Upper lobe of left lung (tissue), 6 donors: ENCODE measurements around the gene ADGRG2. TPM values are rescaled to one million over a fixed set of nuclear protein-coding genes. Genes with fewer than 3 reads are reported as not detected.

Experiments used
- ATAC-seq, 2 donors: fragments of 200-7000 bp; cut with Tn5 transposase; one replicate each; pipeline ENCODE4 v1.9.1; 2022; ENCODE audit warnings: mild to moderate bottlenecking in 2 of 2, moderate library complexity in 2 of 2; ENCODE audit not compliant: low FRiP score in 2 of 2
- DNase-seq, 2 donors: peaks; one replicate each; pipeline ENCODE4 v3.0.0-alpha.2; 2019 to 2020
- H3K27ac ChIP-seq, 4 donors: fragments of 200-600 bp; sonication (generic); one replicate each; pipeline ENCODE4 v1.5.1; 2016 to 2019
- H3K27me3 ChIP-seq, 4 donors: fragments of 200-600 bp; sonication (generic); one replicate each; pipeline ENCODE4 v1.5.1; 2017 to 2019
- H3K36me3 ChIP-seq, 4 donors: fragments of 200-600 bp; sonication (generic); one replicate each; pipeline ENCODE4 v1.5.1; 2016 to 2019
- H3K4me1 ChIP-seq, 4 donors: fragments of 200-600 bp; sonication (generic); one replicate each; pipeline ENCODE4 v1.5.1; 2018 to 2019
- H3K4me3 ChIP-seq, 4 donors: fragments of 200-600 bp; sonication (generic); one replicate each; pipeline ENCODE4 v1.5.1; 2017 to 2019; ENCODE audit warnings: mild to moderate bottlenecking in 2 of 4, moderate library complexity in 1 of 4
- H3K9me3 ChIP-seq, 4 donors: fragments of 200-600 bp; sonication (generic); one replicate each; pipeline ENCODE4 v1.5.1; 2018 to 2019
- CTCF ChIP-seq, 6 experiments: fragments of 450-650 bp in 4 of 6; fragments of 200-600 bp in 2 of 6; sonication (generic) in 2 of 6; IDR thresholded peaks; one replicate each; pipeline ENCODE4 v1.5.1; 2016 to 2019; ENCODE audit warnings: antibody characterized with exemption in 6 of 6
- EP300 ChIP-seq, 4 donors: sonication (generic); formaldehyde crosslinking; IDR thresholded peaks; one replicate each; pipeline ENCODE4 v1.5.1; 2017; ENCODE audit warnings: antibody characterized with exemption in 4 of 4, control low read depth in 2 of 4
- POLR2A ChIP-seq, 4 donors: fragments of 450-650 bp; IDR thresholded peaks; one replicate each; pipeline ENCODE4 v1.5.1; 2016 to 2017; ENCODE audit warnings: antibody characterized with exemption in 4 of 4, mild to moderate bottlenecking in 2 of 4
- POLR2AphosphoS5 ChIP-seq, 2 donors: sonication (generic); formaldehyde crosslinking; IDR thresholded peaks; one replicate each; pipeline ENCODE4 v1.5.1; 2017; ENCODE audit warnings: antibody characterized with exemption in 2 of 2
- WGBS, 2 donors: methylation state at CpG; one replicate each; pipeline ENCODE4 v1.1.5; 2017 to 2018; 5-methylcytosine and 5-hydroxymethylcytosine counted together
- total RNA-seq, 6 donors: library from RNA; depleted of rRNA in 4 of 6; stranded (reverse); fragments of >200 nt in 4 of 6; gene quantifications; one replicate each; pipeline versions ENCODE4 v1.1.0 to v1.2.1, GENCODE V29; 2016 to 2021
- donor health status: DM: no; HTN: no; CAD: no; lungs with moderate emphysema.
- donor health status: DM: no; HTN: yes; CAD: no; lungs with severe emphysema.

Gene ADGRG2
- total RNA-seq, 6 donors from 2014 or later: 0.69 to 2.9 (median 0.91) TPM; not detected in 1

DNA sequence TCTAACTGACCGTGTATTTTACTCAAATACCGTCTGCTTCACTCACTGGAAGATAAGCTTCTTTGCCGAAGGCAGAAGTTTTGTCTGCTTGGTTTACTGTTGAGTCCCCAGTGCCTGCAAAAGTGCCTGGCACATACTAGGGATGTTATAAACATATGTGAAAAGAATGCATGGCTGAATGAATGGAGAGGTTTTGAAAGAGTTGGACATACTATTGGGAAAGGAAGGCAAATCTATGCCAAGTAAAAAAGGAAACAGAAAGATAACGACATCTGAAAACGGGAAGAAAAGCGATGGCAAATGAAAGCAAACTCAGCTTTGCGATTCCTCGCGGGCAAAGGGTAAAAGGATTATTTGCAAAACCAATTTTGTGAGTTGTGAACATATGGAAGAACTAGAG is 21.7 kb downstream of the ADGRG2 start:
- ATAC-seq: no peak
- H3K4me1 ChIP-seq: no peaks in the 10 kb centered on the region
- peaks cover 0 to 5% (median 0%) of the 10 kb centered on the region in 4 donors for H3K9me3 ChIP-seq
- TF ChIP-seq POLR2AphosphoS5 (IDR thresholded peaks at IDR 0.05) (no peak), POLR2A (IDR thresholded peaks at IDR 0.05) (no peak), CTCF (IDR thresholded peaks at IDR 0.05) (no peak), EP300 (IDR thresholded peaks at IDR 0.05) (no peak)
- no peaks in the 10 kb centered on the region for H3K36me3 ChIP-seq
- H3K4me3 ChIP-seq: no peak overlapping the region
- H3K27me3 ChIP-seq: no peaks in the 10 kb centered on the region
- 71 to 92% methylated on average over 9 of the region's 9 CpGs for WGBS, 2 donors
- DNase-seq: no peak
- H3K27ac ChIP-seq: no peak overlapping the region

- ATAC-seq (no peak), DNase-seq (no peak)
- WGBS, 2 donors: 76 to 84% methylated on average over 8 to 12 of the region's 12 CpGs
- H3K9me3 ChIP-seq: peaks cover 0 to 5% (median 0%) of the 10 kb centered on the region in 4 donors
- H3K27ac ChIP-seq: no peak overlapping the region
- H3K27me3 ChIP-seq: no peaks in the 10 kb centered on the region
- H3K4me1 ChIP-seq: no peaks in the 10 kb centered on the region
- H3K36me3 ChIP-seq: no peaks in the 10 kb centered on the region
- no peak overlapping the region for H3K4me3 ChIP-seq
- TF ChIP-seq EP300 (IDR thresholded peaks at IDR 0.05) (no peak), POLR2AphosphoS5 (IDR thresholded peaks at IDR 0.05) (no peak), POLR2A (IDR thresholded peaks at IDR 0.05) (no peak), CTCF (IDR thresholded peaks at IDR 0.05) (no peak)
These were observed 24.6 kb downstream of the ADGRG2 start for GRCh38 chrX:19097553-19098283.

GRCh38 chrX:19096586-19096985 is 25.7 kb downstream of the ADGRG2 start:
- Histone ChIP-seq H3K27me3 (no peaks in the 10 kb centered on the region), H3K27ac (no peak overlapping the region), H3K36me3 (no peaks in the 10 kb centered on the region), H3K4me3 (no peak overlapping the region), H3K9me3 (peaks cover 0 to 5% (median 0%) of the 10 kb centered on the region in 4 donors), H3K4me1 (no peaks in the 10 kb centered on the region)
- 82% methylated on average over 2 of the region's 2 CpGs; no CpG with 5 or more reads in 1 of the 2 donors for WGBS, 2 donors
- ATAC-seq (no peak), DNase-seq (no peak)
- TF ChIP-seq POLR2AphosphoS5 (IDR thresholded peaks at IDR 0.05) (no peak), CTCF (IDR thresholded peaks at IDR 0.05) (no peak), EP300 (IDR thresholded peaks at IDR 0.05) (no peak), POLR2A (IDR thresholded peaks at IDR 0.05) (no peak)

DNA sequence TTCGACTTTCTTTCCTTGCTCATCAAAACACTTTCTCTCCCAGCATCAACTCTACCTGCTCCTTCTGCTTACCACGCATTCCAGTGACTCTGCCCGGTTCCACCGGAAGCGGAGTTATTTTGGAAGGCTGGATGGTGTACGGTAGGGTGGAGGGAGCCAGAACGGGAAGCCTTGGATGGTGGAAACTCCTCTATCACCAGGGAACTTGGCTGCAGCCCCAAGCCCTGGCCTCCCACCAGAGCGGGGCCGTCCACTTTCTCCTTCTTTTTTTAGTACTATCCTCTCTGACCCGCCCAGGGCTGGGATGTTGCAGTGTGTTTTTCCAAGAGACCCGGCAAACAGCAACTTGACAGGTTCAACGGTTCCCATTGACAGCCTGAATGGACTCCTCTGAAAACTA is 27.6 kb downstream of the ADGRG2 start:
- Histone ChIP-seq H3K4me3 (no peak overlapping the region), H3K4me1 (no peaks in the 10 kb centered on the region), H3K27me3 (no peaks in the 10 kb centered on the region), H3K36me3 (no peaks in the 10 kb centered on the region), H3K9me3 (peaks cover 0 to 13% (median 0%) of the 10 kb centered on the region in 4 donors), H3K27ac (no peak overlapping the region)
- TF ChIP-seq POLR2A (IDR thresholded peaks at IDR 0.05): no peak
- no peak for TF ChIP-seq CTCF (IDR thresholded peaks at IDR 0.05)
- 69 to 78% methylated on average over 9 to 12 of the region's 12 CpGs for WGBS, 2 donors
- DNase-seq (peak in 1 of 2 donors; percentile 26), ATAC-seq (no peak)

GRCh38 chrX:19091596-19091995 is 30.7 kb downstream of the ADGRG2 start:
- TF ChIP-seq POLR2A (IDR thresholded peaks at IDR 0.05): no peak
- H3K36me3 ChIP-seq: no peaks in the 10 kb centered on the region
- H3K27ac ChIP-seq: no peak overlapping the region
- no peak overlapping the region for H3K4me3 ChIP-seq
- H3K4me1 ChIP-seq: no peaks in the 10 kb centered on the region
- no peaks in the 10 kb centered on the region for H3K27me3 ChIP-seq
- H3K9me3 ChIP-seq: peaks cover 0 to 17% (median 0%) of the 10 kb centered on the region in 4 donors
- DNase-seq (no peak), ATAC-seq (no peak)
- WGBS, 2 donors: 93 to 95% methylated on average over 6 of the region's 6 CpGs
